Gastrocnemius medialis (tissue), 4 donors: ENCODE measurements around the gene SENP3. TPM values are rescaled to one million over a fixed set of nuclear protein-coding genes. Genes with fewer than 3 reads are reported as not detected.
"Not testable (repeated sequence)": the region's sequence is repeated elsewhere in the genome, so short reads cannot be mapped to it uniquely, and the experiment has no call there.

Experiments
- ATAC-seq, 2 donors: fragments of 150-250 bp; one replicate each; pipeline ENCODE4 v1.9.1; 2016
- DNase-seq, 2 donors: peaks; one replicate each; pipeline ENCODE4 v3.0.0-alpha.2; 2019
- H3K27ac ChIP-seq, 4 donors: fragments of 200-600 bp; sonication (generic); 1 replicate in 1 of 4; 2 replicates in 3 of 4; pipeline ENCODE4 v1.5.1; 2016 to 2018; ENCODE audit warnings: mild to moderate bottlenecking in 2 of 4, moderate library complexity in 1 of 4
- H3K27me3 ChIP-seq, 3 donors: fragments of 200-600 bp; sonication (generic) in 2 of 3; 1 replicate in 1 of 3; 2 replicates in 2 of 3; pipeline versions ENCODE4 v1.5.1 to v1.6.0; 2016 to 2019; ENCODE audit warnings: mild to moderate bottlenecking in 1 of 3, moderate library complexity in 1 of 3
- H3K36me3 ChIP-seq, 2 donors: fragments of 200-600 bp; sonication (generic) in 1 of 2; one replicate each; pipeline ENCODE4 v1.5.1; 2017 to 2018
- H3K4me1 ChIP-seq, 2 donors: fragments of 200-600 bp; sonication (generic) in 1 of 2; one replicate each; pipeline ENCODE4 v1.5.1; 2016 to 2017; ENCODE audit warnings: mild to moderate bottlenecking in 2 of 2
- H3K4me3 ChIP-seq, 4 donors: fragments of 200-600 bp; sonication (generic) in 3 of 4; 1 replicate in 1 of 4; 2 replicates in 3 of 4; pipeline ENCODE4 v1.5.1; 2016 to 2019; ENCODE audit warnings: mild to moderate bottlenecking in 2 of 4
- H3K9me3 ChIP-seq, 3 donors: fragments of 200-600 bp; sonication (generic) in 2 of 3; 1 replicate in 1 of 3; 2 replicates in 2 of 3; pipeline ENCODE4 v1.5.1; 2016 to 2019
- POLR2A ChIP-seq, 2 donors: fragments of 450-650 bp; IDR thresholded peaks; one replicate each; pipeline ENCODE4 v1.6.1; 2017; ENCODE audit warnings: antibody characterized with exemption in 2 of 2, mild to moderate bottlenecking in 2 of 2, moderate library complexity in 2 of 2
- in situ Hi-C, 4 donors: fragments of 200-750 bp; cut with MboI; loops; one replicate each; pipeline versions ENCODE4 v1.15.0 to v1.8.0; 2017; ENCODE audit warnings: low sequenced_read_pairs in 4 of 4
- intact Hi-C: fragments of 100-400 bp; cut with DNase I; formaldehyde crosslinking; loops from one replicate; pipeline ENCODE4 v1.15.1; 2023; ENCODE audit warnings: low total_unique reads
- total RNA-seq, 4 donors: library from RNA; depleted of rRNA; stranded (reverse); fragments of >200 nt; gene quantifications; one replicate each; pipeline versions ENCODE4 v1.1.0 to v1.2.3, GENCODE V29; 2016
- TF ChIP-seq, protein P1 (sequence below), 5 experiments: fragments of 450-650 bp in 3 of 5; fragments of 200-600 bp in 2 of 5; sonication (generic) in 2 of 5; IDR thresholded peaks in 4 of 5; conservative IDR thresholded peaks in 1 of 5; 1 replicate in 4 of 5; 2 replicates in 1 of 5; pipeline ENCODE4 v1.5.1; 2016 to 2019; ENCODE audit warnings: antibody characterized with exemption in 5 of 5, mild to moderate bottlenecking in 3 of 5, moderate library complexity in 3 of 5

The SENP3 gene
- total RNA-seq, 4 donors from 2014 or later = 63.6 to 71.5 (median 68.8) TPM

DNA sequence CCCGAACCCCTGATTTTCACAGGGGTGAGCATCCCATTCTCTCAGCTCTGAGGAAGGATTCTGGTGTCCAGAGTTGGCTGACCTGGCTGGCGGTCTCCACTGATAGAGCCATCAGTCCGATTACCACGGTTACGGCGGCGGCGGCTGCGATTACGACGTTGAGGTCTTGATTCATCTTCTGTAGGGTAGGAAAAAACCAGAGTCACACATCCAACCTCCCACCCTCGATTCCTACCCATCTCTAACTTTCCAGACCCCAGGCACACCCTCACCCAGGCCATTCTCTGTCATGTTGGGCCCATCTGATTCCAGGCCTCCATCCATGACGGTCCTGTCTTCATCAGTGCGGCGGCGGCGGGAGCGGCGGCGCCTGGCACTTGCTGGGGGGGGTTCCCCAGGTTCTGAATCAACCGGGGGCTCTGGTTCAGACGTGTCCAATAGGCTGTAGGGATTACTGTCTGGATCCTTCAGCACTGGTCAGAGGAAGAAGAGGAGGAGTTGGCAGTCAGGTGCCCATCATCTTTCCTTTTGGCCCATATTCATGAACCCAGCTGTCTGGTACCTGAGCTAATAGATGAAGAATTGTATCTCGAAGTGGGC, 30.8 kb downstream of the SENP3 start:
- no peaks in the 10 kb centered on the region for H3K9me3 ChIP-seq
- no peak overlapping the region for H3K27ac ChIP-seq
- no peaks in the 10 kb centered on the region for H3K27me3 ChIP-seq
- intact Hi-C loops = no loop called here
- H3K4me1 ChIP-seq = peaks cover 11 to 24% of the 10 kb centered on the region in 2 donors
- no peak for ATAC-seq
- peaks cover 0 to 77% of the 10 kb centered on the region in 2 donors for H3K36me3 ChIP-seq
- in situ Hi-C loops = no loop called here
- no peak for DNase-seq
- H3K4me3 ChIP-seq = no peak overlapping the region
- no peak for TF ChIP-seq POLR2A (IDR thresholded peaks at IDR 0.05)
- TF ChIP-seq, protein P1, sequence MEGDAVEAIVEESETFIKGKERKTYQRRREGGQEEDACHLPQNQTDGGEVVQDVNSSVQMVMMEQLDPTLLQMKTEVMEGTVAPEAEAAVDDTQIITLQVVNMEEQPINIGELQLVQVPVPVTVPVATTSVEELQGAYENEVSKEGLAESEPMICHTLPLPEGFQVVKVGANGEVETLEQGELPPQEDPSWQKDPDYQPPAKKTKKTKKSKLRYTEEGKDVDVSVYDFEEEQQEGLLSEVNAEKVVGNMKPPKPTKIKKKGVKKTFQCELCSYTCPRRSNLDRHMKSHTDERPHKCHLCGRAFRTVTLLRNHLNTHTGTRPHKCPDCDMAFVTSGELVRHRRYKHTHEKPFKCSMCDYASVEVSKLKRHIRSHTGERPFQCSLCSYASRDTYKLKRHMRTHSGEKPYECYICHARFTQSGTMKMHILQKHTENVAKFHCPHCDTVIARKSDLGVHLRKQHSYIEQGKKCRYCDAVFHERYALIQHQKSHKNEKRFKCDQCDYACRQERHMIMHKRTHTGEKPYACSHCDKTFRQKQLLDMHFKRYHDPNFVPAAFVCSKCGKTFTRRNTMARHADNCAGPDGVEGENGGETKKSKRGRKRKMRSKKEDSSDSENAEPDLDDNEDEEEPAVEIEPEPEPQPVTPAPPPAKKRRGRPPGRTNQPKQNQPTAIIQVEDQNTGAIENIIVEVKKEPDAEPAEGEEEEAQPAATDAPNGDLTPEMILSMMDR (IDR thresholded peaks at IDR 0.05 in 4 of 5, conservative IDR thresholded peaks at IDR 0.05 in 1 of 5) = no peak

DNA sequence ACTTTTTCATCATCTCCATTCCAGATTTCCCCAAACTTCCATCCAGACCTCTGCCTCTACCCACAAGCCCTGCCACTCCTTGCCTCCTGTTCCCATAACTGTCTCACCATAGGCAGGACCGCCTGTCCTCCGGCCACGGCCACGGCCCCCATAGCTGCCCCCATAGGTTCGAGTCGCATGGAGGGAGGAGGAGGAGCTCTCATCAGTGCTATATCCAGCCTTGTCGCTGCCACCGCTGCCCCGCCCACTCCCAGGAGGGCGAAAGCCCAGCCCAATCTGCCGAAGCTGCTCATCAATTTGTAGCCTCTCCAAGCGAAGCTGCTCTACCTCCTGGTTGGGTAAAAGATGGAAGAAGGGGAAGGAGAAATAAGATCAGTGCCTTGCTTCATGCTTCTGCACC, 31.6 kb downstream of the SENP3 start:
- ATAC-seq = no peak
- in situ Hi-C loops = no loop called here
- no peak for DNase-seq
- TF ChIP-seq, protein P1 (IDR thresholded peaks at IDR 0.05 in 4 of 5, conservative IDR thresholded peaks at IDR 0.05 in 1 of 5) = no peak
- TF ChIP-seq POLR2A (IDR thresholded peaks at IDR 0.05) = no peak
- intact Hi-C loops = no loop called here
- no peaks in the 10 kb centered on the region for H3K9me3 ChIP-seq
- H3K4me3 ChIP-seq = no peak overlapping the region
- H3K36me3 ChIP-seq = peaks cover 0 to 74% of the 10 kb centered on the region in 2 donors
- H3K4me1 ChIP-seq = peaks cover 11 to 24% of the 10 kb centered on the region in 2 donors
- no peaks in the 10 kb centered on the region for H3K27me3 ChIP-seq
- H3K27ac ChIP-seq = no peak overlapping the region

DNA sequence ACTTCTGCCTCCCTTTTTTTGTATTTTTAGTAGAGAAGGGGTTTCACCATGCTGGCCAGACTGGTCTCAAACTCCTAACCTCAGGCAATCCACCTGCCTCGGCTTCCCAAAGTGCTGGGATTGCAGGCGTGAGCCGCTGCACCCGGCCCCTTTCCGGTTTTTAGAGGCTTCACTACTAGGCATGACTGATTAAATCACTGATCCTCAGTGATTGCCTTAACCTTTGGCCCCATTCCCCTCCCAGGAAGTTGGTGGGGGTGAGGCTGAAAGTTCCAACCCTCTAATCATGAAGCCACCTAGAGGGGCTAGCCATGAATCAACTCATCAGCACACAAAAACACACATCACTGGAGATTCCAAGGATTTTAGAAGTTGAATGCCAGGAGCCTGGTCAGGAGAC, 35.8 kb downstream of the SENP3 start:
- peaks cover 0 to 96% of the 10 kb centered on the region in 2 donors for H3K36me3 ChIP-seq
- ATAC-seq, intact Hi-C loops, DNase-seq, H3K4me3 ChIP-seq, H3K9me3 ChIP-seq, H3K4me1 ChIP-seq, H3K27ac ChIP-seq, H3K27me3 ChIP-seq: not testable (repeated sequence)
- in situ Hi-C loops = loop anchor here in 1 of 4 donors (5.0 kb wide), 1 partner anchor 95 kb away; no protein-coding TSS in a partner anchor

DNA sequence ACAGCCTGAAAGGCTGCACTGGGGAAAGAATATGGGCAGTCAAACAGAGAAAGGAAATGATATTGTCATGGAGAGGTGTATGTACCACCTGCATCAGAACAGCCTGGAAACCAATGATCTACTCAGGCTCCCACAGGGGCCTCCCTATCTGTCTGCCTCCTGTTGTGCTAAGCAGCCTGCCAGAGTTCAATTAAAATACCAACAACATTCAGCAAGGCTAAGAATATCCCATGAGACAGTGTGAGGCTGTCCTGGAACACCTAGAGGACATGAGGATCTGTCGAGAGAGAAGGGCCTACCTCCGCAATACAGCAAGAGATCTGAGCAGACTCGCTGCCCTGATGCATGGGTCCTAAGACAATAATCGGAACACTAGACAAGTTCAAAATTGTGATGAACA, 44.6 kb downstream of the SENP3 start:
- H3K27me3 ChIP-seq = no peaks in the 10 kb centered on the region
- peaks cover 0 to 51% of the 10 kb centered on the region in 2 donors for H3K36me3 ChIP-seq
- H3K4me3 ChIP-seq = no peak overlapping the region
- ATAC-seq = peak; percentile 98 to 99
- TF ChIP-seq, protein P1 (IDR thresholded peaks at IDR 0.05 in 4 of 5, conservative IDR thresholded peaks at IDR 0.05 in 1 of 5) = no peak
- TF ChIP-seq POLR2A (IDR thresholded peaks at IDR 0.05) = no peak
- intact Hi-C loops (no loop called here), in situ Hi-C loops (no loop called here)
- H3K9me3 ChIP-seq = no peaks in the 10 kb centered on the region
- peak in 1 of 2 donors; percentile 57 for DNase-seq
- peaks cover 36 to 40% of the 10 kb centered on the region in 2 donors for H3K4me1 ChIP-seq
- peak overlapping the region; percentile 71 to 91 (median 76) for H3K27ac ChIP-seq

DNA sequence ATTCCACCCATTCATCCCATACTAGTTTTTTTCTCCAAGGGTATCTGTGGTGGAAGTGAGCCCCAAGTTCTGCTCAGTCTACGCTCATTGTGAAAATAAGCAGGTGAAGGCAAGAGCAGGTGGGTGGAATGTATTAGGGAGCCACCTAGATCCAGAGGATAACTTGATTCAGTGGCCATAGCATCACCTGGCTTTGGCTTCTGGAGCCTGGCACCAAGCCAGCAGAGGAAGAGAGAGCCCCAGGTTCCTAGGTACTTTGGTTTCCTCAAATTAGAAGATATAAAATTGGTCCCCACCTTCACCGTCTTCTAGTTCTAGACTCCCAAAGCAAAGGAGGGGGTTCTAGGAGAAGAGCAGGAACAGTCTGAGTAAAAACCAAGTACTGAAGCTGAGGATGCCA, 48.9 kb downstream of the SENP3 start:
- TF ChIP-seq POLR2A (IDR thresholded peaks at IDR 0.05) = no peak
- TF ChIP-seq, protein P1 (IDR thresholded peaks at IDR 0.05 in 4 of 5, conservative IDR thresholded peaks at IDR 0.05 in 1 of 5) = no peak
- H3K4me1 ChIP-seq = peaks cover 63 to 65% of the 10 kb centered on the region in 2 donors
- H3K27me3 ChIP-seq = no peaks in the 10 kb centered on the region
- no peak for ATAC-seq
- H3K36me3 ChIP-seq = peaks cover 0 to 8% of the 10 kb centered on the region in 2 donors
- H3K9me3 ChIP-seq = no peaks in the 10 kb centered on the region
- no peak overlapping the region for H3K4me3 ChIP-seq
- in situ Hi-C loops (no loop called here), intact Hi-C loops (no loop called here)
- peak overlapping the region; percentile 88 to 98 (median 91) for H3K27ac ChIP-seq
- DNase-seq = no peak
